Astrocyte of the cerebellum (primary cell): Measurements from ENCODE around the gene ISY1.
"Not testable (repeated sequence)": the region's sequence is repeated elsewhere in the genome, so short reads cannot be mapped to it uniquely, and the experiment has no call there.

ENCODE experiments used
- DNase-seq: peaks from one replicate; pipeline ENCODE4 v3.0.0-alpha.2; 2011; ENCODE audit warnings: low read depth
- H3K4me3 ChIP-seq: 2 replicates; pipeline ENCODE4 v1.5.1; 2011; ENCODE audit warnings: mild to moderate bottlenecking, low read depth, low read length, moderate library complexity
- CTCF ChIP-seq: IDR thresholded peaks from 2 replicates; pipeline ENCODE4 v1.5.1; 2012; ENCODE audit warnings: low read length, low read depth, moderate library complexity, mild to moderate bottlenecking; ENCODE audit errors: missing control alignments
- in situ Hi-C: cut with HindIII; loops from 2 replicates; pipeline ENCODE4 v1.10.0; 2017; ENCODE audit warnings: low sequenced_read_pairs

ISY1 gene

GRCh38 chr3:129112308-129113052, 48.4 kb downstream of the ISY1 start:
- no peak for DNase-seq
- TF ChIP-seq CTCF = no peak
- in situ Hi-C loops = no loop called here

GRCh38 chr3:129111076-129111780, 49.6 kb downstream of the ISY1 start:
- in situ Hi-C loops, DNase-seq, H3K4me3 ChIP-seq: not testable (repeated sequence)

More at GRCh38 chr3:129112308-129113052, 48.4 kb downstream of the ISY1 start:
- no peak overlapping the region for H3K4me3 ChIP-seq

DNA sequence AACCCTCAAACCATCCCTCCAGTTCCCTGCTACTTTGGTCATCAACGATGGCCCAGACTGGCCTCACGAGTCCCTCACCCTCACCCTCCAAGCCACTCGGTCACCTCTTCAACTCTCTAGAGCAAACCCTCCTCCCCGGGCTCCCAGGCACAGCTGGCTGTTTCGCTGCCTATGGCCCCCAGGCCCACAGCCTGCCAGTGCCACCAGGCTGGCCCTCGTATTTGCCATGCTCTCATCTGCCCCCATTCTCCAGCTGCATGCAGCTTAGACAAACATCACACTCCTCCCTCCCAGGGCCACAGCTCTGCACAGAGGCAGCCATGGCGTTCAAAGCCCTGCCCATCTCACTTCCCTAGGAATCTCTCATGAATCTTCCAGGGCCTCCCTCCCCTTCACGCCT, 53.1 kb downstream of the ISY1 start:
- in situ Hi-C loops = no loop called here
- TF ChIP-seq CTCF = no peak
- no peak for DNase-seq
- H3K4me3 ChIP-seq = no peak overlapping the region

DNA sequence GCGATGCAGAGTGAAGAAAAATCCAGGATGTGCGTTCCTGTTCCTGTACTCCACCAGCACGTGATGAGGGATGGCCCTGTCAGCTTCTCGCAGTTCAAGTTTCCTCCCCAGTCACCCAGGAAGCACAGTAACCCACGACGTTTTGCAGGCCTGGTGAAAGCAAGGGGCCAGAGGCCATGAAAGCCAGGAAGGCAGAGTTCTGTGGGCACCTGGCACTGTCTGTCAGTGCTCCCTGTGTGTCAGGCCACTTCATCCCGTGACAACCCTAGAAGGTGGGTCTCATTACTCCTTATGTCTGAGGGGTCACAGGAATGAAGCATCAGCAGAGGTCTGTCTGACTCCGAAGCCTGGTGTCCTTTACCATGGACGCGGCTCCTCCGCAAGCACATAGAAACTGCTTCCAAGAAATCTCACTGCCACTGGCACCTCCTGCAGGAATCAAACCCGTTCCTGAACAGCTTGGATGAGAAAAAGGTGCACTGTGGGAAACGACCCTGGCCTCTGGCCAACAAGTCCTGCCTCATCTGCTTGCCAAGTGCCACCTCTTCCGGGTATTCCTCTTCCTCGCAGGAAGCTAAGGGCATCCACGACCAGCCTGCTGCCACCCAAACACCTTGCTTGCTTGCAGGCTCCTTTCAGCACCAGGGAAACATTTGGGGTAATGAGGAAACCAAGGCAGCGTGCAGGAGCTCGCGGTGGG, 53.8 kb downstream of the ISY1 start:
- no peak overlapping the region for H3K4me3 ChIP-seq
- TF ChIP-seq CTCF = no peak
- in situ Hi-C loops = no loop called here
- DNase-seq = no peak

DNA sequence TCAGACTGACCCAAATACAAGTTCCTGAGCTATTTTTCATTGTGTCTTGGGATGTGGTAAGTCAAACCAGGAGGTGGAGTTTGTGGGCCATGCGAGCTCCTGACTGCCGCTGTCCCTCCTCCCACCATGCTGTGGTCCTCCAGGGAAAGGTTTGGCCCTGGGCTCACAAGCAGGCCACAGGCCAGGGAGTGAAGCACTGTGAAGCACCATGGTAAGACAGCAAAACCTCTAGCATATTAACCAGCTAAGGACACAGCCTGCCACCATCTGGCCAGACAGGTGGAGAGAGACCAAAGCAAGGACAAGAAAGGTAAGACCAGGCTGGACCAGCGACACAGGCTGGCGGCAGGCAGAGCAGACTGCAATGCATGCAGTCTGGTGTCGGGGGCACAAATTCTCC, 54.5 kb downstream of the ISY1 start:
- no peak overlapping the region for H3K4me3 ChIP-seq
- no peak for TF ChIP-seq CTCF
- in situ Hi-C loops = no loop called here
- no peak for DNase-seq

DNA sequence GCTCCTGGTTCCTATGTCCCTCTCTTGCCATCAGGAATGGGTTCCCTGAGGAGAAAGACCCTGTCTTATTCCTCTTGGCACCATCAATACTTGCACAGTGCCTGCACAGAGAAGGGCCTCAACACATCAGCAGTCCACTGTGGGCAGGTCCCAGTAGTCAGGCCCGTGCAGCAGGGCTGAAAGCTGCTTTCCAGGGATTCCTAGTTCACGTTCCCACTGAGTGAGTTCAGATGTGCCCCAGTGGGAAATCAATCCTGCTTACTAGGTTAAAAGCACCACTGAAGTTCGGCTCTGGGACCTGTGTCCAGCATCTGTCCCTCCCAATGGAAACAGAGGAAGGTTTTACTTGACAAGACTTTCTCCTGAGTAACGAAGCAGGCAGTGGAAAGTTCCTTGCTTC, 55.0 kb downstream of the ISY1 start:
- DNase-seq = no peak
- H3K4me3 ChIP-seq = no peak overlapping the region
- in situ Hi-C loops = no loop called here
- TF ChIP-seq CTCF = no peak
